ENCODE measurements around the gene C20orf202.

Gene C20orf202

GRCh38 chr20:1184638-1185315, 18.5 kb upstream of the C20orf202 start, which contains the start of gene TMEM74B:
Gene TMEM74B, minus strand, starts transcription at chr20:1184981. Its CDS starts 1,180 bp downstream, at chr20:1183801.
- no peak for DNase-seq (ENCODE audit: low read depth)

DNA sequence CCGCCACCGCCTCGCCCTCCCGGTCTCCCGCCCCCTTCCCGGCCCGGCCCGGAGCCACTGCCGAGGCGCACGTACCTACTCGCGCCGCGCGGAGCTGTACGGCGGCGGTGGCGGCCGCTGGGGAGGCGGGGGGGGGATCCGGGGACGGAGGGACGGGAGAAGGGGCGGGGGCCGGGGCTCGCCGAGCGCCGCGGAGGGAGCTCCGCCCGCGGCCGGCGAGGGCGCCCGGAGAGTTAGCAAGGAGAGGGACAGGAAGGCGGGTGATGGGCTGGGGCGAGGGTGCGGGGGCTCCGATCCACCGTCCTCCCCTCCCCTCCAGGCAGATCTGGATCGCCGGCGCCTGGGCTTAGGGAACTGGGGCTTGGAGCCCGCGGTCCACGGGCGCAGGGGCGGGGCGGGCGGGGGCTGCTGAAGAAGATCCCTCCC, 17.9 kb upstream of the C20orf202 start:
- no peak for DNase-seq (ENCODE audit: low read depth)

- DNase-seq (ENCODE audit: low read depth), result no peak
These were observed 17.4 kb upstream of the C20orf202 start for GRCh38 chr20:1185790-1186334.

DNA sequence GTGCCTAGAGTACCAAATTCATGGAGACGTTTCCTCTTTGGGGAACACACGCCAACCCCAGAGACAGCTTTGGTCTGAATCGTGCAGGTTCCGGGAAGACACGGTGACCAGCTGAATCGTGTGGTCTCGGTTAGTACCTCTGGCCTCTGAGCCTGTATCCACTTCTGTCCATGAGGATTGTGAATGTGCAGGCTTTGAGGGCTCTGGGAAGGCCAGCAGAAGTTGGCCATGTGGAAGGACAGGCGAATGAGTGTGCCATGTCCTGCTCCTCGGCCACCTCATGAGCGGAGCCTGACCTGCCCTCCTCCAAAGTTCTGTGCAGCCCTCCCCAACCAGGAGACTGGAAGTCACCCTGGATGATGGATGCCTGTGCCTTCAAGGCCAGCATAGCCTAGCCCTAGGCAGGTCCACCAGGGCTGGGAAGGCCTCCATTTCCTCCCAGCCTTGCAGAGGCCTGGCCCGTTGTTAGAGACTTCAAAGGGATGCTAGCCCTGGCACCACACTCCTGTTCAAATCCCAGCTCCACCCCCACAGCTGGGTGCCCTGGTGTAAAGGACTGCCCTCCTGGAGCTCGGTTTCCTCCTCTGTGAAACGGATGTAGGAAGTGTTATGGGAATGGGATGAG, 16.8 kb upstream of the C20orf202 start:
- DNase-seq (ENCODE audit: low read depth), result no peak

DNA sequence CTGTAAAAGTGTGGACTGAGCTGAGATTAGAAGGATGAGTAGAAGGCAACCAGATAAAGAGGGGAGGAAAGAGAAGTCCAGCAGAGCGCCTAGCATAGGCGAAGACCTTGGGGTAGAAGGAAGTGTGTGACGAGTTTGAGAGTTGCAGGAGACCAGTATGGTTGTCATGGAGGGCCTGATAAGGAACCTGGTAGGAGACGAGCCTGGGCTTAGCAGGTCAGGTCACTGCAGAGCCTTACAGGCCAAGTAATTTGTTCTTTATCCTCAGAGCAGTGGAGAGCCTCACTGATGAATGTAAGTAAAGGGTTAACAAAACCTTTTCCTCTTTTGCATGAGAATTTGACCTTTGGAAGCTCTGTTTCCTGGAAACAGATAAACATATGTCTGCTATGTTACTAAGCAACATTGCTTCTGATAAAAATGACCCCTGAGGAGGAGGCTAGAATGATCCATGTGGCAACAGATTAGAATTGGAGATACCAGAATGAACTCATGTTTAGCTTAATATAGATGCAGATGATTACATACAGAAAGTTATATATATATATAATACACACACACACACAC, 15.6 kb upstream of the C20orf202 start:
- DNase-seq (ENCODE audit: low read depth), result no peak

DNA sequence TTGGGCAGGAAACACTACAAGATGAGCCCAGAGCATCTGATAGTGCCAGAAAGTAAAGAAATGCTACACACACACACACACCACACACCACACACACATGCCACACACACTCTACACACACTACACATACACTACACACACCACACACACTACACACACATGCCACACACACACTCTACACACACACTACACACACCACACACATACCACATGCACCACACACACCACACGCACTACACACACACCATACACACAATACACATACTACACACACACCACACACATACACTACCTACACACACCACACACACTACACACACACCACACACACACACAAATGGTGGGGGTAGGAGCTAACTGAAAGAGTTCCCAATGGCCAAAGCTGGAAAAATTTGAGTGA, 14.9 kb upstream of the C20orf202 start:
- no peak for DNase-seq (ENCODE audit: low read depth)

- no peak for DNase-seq (ENCODE audit: low read depth)
These were observed 13.4 kb upstream of the C20orf202 start for GRCh38 chr20:1189827-1190226.

- no peak for DNase-seq (ENCODE audit: low read depth)
These were observed 12.4 kb upstream of the C20orf202 start for GRCh38 chr20:1190847-1191246.

DNA sequence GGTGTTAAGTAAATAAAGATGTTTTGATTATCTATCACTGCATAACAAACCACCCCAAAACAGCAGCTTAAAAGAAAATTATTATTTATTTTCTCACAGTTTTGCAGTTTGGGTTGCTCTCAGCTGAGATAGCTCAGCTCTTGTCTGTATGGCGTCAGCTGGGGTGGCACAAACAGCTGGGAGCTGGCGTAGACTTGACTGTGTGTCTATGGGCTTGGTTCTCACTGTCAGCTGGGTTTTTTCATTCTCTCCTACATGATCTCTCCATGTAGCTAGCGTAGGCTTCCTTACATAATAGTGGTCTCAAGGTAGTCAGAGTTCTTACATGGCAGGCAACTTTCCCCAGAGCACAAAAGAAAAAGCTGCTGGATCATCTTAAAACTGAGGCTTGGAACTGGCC, 12.0 kb upstream of the C20orf202 start:
- DNase-seq (ENCODE audit: low read depth), result no peak

- no peak for DNase-seq (ENCODE audit: low read depth)
These were observed 8.0 kb upstream of the C20orf202 start for GRCh38 chr20:1195226-1195625.

DNA sequence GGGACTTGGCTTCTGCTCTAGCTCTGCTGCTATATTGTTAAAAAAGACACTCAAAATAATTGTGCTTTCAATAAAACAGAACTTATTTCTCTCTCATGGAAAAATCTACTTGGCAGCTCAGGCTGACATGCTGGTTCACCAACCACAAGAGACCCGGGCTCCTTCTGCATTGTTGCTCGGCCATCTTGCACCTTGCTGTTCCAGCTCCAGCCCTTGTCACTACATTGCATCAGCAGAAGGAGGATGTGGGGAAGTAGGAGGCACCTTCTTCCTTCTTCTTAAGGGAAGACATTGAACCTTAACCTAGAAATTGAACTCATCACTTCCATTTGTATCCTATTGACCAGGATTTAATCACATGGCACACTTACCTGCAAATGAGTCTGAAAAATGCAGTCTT, 6.6 kb upstream of the C20orf202 start:
- no peak for DNase-seq (ENCODE audit: low read depth)

GRCh38 chr20:1197801-1198200, 5.5 kb upstream of the C20orf202 start:
- DNase-seq (ENCODE audit: low read depth), result no peak

- no peak for DNase-seq (ENCODE audit: low read depth)
These were observed 4.5 kb upstream of the C20orf202 start for GRCh38 chr20:1198751-1199150.

GRCh38 chr20:1199212-1199873, 3.9 kb upstream of the C20orf202 start:
- no peak for DNase-seq (ENCODE audit: low read depth)

DNA sequence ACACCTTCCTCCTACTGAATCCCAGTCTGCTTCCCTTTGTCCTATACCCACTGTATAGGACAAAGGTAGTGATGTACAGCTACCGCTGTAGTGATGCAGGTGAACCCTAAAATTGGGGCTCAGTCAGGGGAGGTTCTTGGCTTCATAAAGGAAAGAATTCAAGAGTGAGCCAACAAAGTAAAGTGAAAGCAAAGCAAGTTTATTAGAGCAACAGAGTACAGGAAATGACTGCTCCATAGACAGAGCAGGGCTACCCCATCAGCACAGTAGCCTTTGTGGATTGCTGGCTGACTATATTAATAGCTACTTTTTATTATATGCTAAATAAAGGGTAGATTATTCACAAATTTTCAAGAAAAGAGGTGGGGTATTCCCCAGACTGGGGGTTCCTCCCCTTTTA, 3.3 kb upstream of the C20orf202 start:
- no peak for DNase-seq (ENCODE audit: low read depth)

DNA sequence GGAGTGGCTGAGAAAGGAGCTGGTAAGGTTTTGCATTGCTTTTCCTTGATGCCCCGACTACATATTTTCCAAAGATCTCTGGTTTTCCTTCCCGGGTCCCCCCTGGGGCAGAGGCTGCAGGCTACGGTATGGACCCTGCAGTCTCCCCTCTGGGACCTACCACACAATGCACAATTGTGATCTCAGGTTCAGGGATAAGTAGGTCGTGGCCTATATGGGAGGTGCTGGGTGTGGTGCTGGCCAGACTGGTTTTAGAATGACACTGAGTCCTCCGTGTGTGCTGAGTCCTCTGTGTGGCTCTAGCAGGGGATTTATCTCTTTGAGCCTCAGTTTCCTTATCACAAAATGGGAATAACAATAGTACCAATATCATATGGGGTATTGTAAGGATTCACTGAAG, 376 bp downstream of the C20orf202 start:
- DNase-seq (ENCODE audit: low read depth), result no peak

GRCh38 chr20:1204113-1204512, 859 bp downstream of the C20orf202 start:
- DNase-seq (ENCODE audit: low read depth), result no peak

DNA sequence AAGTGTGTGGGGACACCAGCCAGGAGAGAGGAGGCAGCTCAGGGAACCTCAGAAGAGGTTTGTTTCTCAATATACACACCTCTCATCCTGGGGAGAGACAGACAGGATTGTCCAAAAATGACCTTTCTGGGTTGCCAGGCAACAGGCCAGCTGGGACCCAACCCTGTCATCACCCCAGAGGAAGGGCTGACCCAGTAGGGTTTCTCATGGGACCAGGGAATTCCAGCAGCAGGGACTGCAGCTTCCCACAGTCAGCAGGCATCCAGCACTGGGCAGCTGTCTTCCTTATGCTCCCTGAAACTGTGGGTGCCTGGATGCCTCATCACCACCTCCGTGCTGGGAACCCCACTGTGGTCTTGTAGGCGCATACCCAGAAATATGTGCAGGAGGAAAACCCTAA, 1.3 kb downstream of the C20orf202 start:
- DNase-seq (ENCODE audit: low read depth), result no peak

- no peak for DNase-seq (ENCODE audit: low read depth)
These were observed 2.5 kb downstream of the C20orf202 start for GRCh38 chr20:1205802-1206201.

DNA sequence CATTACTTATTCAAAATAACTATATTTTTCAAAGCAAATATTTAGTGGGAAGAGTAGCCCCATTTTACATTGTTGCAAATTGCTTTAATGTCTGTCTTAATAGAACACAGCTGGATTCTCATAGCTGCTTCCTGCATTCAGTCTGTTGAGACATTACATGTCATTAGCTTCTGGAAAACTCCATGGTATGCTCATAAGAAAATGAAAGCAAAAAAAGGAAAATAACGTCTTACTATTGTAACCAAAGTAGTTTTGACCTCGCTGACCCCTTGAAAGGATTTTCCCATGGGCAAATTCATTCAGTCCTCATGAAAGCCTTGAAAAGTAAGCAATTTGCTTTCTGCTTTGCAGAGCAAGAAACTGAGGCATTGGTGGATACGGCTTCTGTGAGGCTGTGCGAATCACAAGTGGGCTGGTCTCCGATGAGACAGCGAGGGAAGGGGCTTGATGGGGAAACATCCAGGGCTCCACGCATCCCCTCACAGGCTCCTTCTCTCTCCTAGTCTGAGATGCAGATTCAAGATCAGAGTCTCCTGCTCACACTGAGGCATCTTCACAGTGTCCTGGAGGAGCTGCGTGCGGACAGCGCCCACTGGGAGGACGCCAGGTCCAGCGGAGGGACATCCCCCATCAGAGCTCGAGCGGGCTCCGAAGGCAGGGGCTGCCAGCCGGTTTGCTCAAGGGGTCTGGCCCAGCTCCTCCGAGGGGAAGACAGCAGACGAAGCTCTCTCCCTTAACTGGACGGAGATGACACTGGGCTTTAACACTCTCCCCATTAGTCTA, 3.3 kb downstream of the C20orf202 start:
- DNase-seq (ENCODE audit: low read depth), result no peak

DNA sequence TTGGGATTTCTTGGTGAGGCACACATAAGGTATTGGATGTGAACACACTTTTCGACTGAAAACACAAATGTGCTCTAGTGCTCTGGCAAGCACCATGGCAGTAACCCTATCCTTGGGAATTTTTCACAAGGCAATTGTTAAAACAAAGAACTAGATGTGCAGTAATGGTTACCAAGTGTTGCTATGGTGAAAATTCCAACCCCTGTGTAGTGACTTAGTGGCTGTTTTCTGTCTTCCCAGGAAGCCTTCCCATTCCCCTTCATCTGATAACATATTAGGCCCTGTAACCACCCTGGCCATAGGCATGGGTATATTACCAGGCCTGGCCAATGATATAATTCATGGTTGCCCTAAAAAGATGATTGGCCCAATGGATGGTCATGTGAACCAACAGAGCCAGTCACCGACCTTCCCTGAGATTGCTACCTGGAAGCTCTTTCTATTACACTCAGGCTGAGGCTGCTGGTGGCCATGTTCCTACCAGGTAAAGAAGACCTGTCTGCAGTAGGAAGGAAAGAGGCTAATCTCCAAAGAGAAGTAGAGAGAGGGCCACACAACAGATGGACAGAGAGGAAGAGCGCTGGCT, 4.1 kb downstream of the C20orf202 start:
- no peak for DNase-seq (ENCODE audit: low read depth)

Data from T-helper 22 cell (primary cell).